ENCODE results near the gene SNX30.

SNX30 gene

GRCh38 chr9:112823257-112823656 is 72.7 kb downstream of the SNX30 start:
- no peak for DNase-seq (ENCODE audit: low read depth)

- no peak for DNase-seq (ENCODE audit: low read depth)
Measured at GRCh38 chr9:112831281-112831851, 80.8 kb downstream of the SNX30 start.

DNA sequence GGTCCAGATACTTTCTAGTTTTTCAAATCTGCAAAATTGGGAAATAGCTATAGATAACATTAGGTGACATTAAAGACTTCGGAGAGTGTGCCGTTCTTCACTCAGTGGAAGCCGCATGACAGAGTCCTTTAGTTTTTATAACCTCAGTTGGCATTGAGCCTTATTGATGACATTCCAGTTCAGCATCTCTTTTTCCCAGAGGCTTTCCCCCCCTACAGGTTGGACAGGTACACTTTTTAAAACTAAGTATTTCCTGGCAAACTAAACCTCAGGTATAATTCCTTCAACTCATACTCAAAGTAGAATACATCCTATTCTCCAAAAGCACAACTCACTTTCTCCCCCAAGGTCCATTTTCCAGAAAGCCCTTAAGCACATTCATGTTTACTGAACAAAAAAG is 81.4 kb downstream of the SNX30 start:
- no peak for DNase-seq (ENCODE audit: low read depth)

GRCh38 chr9:112833081-112833480 is 82.5 kb downstream of the SNX30 start:
- DNase-seq (ENCODE audit: low read depth): no peak

DNA sequence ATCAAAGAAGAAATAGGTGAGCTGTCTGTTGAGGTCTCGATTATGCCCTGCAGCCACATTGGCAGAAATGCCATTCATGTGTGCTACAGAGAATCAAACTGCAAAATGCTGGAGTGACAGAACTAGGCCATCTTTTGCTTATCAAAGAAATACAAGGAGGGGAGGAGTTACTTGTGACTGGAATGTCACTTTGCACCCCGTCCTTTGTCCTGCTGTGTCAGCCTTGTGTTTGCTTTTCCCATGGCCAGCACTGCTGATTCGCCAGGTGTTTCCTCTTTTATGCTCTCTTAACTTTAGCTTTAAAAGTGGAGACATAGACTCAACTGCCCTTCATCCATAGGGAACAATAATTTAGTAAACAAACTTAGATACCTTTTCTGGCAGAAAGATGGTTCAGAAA is 85.8 kb downstream of the SNX30 start:
- no peak for DNase-seq (ENCODE audit: low read depth)

DNA sequence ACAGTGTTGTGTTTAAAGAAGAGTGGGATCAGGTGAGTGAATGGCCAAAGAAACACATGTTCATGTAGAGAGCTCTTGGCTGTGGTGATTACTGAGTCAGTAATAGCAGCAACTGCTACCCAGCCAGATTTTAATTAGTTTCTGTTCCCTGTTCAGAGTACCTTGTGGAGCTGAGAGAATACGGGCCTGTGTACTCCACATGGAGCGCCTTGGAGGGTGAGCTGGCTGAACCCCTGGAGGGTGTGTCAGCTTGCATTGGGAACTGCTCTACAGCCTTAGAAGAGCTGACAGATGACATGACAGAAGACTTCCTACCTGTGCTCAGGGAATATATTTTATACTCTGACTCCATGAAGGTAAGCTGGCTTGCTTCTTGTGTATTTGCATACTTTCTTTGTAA is 87.8 kb downstream of the SNX30 start:
- no peak for DNase-seq (ENCODE audit: low read depth)

DNA sequence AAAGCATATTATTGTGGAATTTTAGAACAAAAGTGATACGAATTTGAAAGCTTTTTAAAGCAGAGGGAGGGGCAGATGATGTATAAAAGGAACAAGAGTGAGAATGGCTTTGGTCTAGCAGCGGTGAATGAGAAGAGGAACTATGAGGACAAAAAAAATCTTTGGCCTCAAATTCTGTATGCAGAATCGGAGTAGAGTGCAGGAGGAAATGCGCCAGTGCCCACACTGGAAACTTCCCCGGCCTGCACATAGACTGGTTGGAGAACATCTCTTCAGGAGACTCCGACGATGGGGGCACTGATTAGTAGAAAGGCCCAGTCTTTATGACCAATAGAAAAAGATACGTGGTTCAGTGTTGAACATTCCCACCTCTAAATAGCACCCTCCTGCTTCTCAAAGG is 88.8 kb downstream of the SNX30 start:
- no peak for DNase-seq (ENCODE audit: low read depth)

GRCh38 chr9:112841261-112841660 is 90.7 kb downstream of the SNX30 start:
- no peak for DNase-seq (ENCODE audit: low read depth)

- no peak for DNase-seq (ENCODE audit: low read depth)
Measured at GRCh38 chr9:112842555-112842954, 92.0 kb downstream of the SNX30 start.

GRCh38 chr9:112844771-112845542 is 94.4 kb downstream of the SNX30 start:
- peak; percentile 49 for DNase-seq (ENCODE audit: low read depth)

DNA sequence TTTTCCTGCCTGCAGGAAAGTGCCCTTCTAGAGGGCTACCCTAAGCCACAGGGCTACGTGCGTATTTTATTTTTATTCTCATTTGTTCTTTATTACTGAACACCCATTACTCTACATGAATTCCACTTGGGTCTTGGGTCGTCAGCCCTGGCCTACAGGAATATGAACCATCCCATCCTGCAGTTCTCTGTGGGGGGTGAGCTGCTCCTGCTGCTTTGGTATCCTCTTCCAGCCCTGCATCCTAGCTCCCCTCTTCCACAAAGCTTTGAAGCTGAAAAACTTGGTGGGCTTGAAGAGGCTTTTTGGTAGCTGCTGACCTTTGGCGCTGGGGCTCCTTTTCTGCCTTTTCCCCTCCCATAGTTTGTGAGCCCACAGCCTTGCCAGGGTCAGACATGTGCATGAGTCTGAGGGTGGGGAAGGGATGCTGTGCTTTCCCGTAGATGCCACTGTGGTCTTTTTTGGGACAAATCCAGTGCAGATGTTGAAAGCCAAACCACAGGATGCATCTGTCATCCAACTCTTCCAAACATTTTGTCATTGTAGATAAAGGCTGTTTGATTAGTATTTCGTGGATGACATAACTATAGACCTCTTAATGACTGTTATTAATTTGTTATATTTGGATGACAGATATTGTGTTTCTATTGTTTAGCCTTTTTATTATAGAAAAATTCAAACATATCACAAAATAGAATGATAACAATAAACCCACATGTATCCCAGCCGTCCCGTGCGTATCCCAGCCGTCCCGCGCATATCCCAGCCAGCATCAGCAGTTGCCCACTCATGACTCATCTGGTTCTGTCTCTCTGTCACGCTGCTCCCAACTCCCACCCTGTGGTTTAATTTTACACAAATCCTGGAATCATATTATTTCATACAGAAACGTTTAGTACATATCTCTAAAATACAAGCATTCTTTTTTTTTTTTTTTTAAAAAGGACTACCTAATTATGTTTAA is 96.2 kb downstream of the SNX30 start:
- DNase-seq (ENCODE audit: low read depth): no peak

DNA sequence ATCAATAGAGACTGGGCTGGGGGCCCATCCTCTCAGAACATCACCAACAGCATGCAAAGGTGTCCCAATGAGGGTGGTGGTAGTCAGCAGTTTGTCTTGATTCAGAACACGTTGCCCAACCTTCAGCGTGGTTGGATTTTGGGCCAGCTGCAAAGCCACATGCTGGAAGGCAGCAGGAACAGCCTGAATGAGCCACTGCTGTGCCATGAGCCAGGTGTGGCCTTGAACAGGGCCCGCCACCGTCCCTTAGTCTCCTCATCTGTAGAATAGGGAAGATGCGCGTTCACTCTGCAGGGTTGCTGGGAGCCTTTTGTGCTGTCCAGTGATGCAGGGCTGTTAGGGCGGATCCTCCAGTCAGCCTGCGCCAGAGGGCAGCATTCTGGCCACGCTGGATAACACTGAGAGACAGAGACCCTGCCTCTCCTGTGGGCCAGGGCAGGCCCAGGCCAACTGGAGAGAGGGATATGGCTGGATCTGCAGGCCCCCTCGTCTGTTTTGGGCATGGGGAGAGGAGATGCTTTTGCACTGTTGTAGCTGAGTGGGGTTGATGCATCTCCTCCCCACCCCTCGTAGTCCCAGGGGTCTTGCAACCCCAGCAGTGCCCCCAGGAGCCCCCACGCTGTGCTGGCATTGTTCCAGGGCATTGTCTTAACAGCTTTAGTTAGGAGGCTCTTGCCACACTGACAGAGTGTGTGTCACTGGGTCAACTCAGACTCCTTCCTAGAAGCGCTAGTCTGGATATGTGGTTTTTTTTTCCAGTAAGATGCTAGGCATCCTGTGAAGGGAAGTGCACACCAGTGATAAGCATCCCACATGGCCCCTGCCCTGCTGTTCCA is 98.0 kb downstream of the SNX30 start:
- DNase-seq (ENCODE audit: low read depth): no peak

- no peak for DNase-seq (ENCODE audit: low read depth)
Measured at GRCh38 chr9:112849363-112849922, 98.9 kb downstream of the SNX30 start.

- no peak for DNase-seq (ENCODE audit: low read depth)
Measured at GRCh38 chr9:112850840-112851239, 100.3 kb downstream of the SNX30 start.

DNA sequence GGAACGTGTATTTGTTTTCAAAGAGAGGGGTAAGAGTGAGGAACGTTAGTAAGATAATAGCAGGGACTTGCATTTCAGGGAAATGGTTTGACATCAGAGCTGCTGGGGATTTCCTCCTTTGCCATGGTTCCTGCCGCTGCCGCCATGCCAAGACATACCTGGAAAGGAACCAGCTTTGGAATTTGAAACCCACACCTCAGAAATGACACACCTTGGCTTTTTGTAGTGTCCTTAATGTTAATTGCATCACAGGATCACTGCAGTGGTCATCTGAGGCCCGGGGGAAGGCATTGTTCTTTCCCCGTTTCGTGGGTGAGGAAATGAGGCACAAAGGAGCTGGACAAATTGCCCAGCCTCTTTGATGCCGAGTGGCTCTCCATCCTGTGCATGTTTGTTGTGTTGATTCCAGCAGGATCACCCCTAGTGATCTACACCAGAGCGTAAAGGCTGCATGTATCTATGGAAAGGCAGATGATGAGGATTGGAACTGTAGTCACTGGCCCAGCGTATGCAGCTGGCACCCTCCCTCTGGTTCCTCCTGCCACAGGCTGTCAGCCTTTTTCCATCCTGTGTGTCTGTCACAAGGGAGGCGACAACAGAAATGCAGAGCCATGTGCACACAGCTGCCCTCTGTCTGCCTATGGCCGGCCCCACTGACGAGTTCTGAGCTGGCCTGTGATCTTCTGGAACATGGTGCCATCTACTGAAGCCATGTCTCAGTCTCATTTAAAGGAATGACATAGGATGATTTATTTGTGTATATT is 102.4 kb downstream of the SNX30 start:
- no peak for DNase-seq (ENCODE audit: low read depth)

DNA sequence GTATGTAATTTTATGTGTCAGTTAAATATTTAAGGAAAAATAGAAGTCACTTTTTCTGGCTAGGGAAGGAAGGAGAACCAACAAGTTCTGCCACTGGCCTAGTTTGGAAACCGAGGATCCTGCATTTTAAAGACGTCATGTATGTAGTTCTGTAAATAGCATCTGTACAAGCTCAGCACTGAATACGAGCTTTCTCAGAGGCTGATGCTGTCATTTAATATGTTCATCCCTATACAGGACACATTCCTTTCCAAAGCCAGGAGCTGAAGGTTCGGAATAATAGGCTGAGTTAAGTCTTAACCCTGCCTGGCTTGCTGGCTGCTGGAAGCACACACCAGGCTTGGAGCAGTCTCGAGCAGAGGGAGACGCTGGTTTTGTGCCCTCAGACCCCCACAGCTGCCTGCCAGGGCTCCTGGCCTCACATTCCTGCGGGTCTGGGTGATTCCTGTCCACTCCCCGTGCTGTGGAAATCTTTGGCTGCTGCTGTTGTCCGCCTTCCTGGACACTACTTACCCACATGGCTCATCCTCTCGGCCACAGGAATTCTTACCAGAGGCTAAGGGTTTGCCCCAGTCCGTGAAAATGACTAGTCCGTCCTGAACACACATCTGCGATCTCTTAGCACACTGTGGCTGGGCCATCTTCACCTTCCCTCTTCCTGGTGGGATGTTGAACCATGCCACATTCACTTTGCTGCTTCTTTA is 103.5 kb downstream of the SNX30 start:
- no peak for DNase-seq (ENCODE audit: low read depth)

- no peak for DNase-seq (ENCODE audit: low read depth)
Measured at GRCh38 chr9:112854657-112855056, 104.1 kb downstream of the SNX30 start.

DNA sequence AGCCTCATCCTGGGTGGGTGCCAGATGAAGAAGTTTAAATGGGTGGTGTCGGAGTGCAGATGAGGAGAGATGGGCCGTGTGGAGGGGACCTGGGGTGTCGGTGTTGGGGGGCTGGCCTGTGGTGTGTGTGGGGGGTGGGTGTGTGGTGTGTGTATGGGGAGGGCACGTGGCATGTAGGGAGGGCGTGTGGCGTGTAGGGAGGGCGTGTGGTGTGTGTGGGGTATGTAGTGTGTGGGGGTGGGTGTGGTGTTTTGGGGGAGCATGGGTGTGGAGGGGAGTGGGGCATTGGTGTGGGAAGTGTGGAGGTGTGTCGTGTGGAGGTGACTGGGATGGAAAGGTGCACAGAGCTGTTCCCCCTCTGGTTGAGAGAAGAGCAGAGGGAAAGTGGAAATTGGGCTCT is 105.6 kb downstream of the SNX30 start:
- no peak for DNase-seq (ENCODE audit: low read depth)

DNA sequence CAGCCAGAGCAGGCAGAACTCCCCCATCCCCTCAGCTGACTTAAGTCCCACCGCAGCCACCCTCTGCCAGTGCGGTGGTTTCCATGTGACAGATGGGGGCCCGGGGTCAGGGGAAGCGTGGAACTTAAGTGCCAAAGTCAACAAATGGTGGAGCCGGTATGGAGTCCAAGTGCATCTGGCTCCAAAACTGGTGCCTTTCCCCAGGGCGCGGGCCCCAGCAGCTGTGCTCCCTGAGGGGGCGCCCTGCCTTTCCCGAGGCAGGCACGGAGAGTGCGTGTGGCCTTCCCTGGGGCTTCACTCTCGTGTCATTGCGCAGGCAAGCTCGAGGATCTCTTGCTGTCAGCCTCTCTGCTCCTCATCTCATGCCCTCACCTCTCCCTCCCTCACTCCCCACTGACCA is 106.3 kb downstream of the SNX30 start:
- DNase-seq (ENCODE audit: low read depth): no peak

GRCh38 chr9:112858005-112858404 is 107.4 kb downstream of the SNX30 start:
- DNase-seq (ENCODE audit: low read depth): no peak

All from fibroblast of the conjunctiva (primary cell).